KMS-11 (cell line): ENCODE measurements around the gene SYNE3.

ENCODE experiments used
- H2AFZ ChIP-seq: fragments of 200-600 bp; sonication (generic); 2 replicates; pipeline ENCODE4 v1.6.1; 2016; ENCODE audit warnings: antibody characterized with exemption, mixed run types, low read depth
- H3K27ac ChIP-seq: fragments of 200-600 bp; sonication (generic); 2 replicates; pipeline ENCODE4 v1.6.1; 2016; ENCODE audit warnings: mild to moderate bottlenecking, mixed run types
- H3K27me3 ChIP-seq: fragments of 200-600 bp; sonication (generic); 2 replicates; pipeline ENCODE4 v1.6.1; 2017; ENCODE audit warnings: mild to moderate bottlenecking, low read depth, mixed run types, moderate library complexity; ENCODE audit not compliant: insufficient read depth
- H3K36me3 ChIP-seq: fragments of 200-600 bp; sonication (generic); 2 replicates; pipeline ENCODE4 v1.6.1; 2017; ENCODE audit warnings: mild to moderate bottlenecking, mixed run types; ENCODE audit not compliant: insufficient read depth
- H3K4me1 ChIP-seq: fragments of 200-600 bp; sonication (generic); 2 replicates; pipeline ENCODE4 v1.6.1; 2016; ENCODE audit warnings: mild to moderate bottlenecking, low read depth, mixed run types; ENCODE audit not compliant: poor library complexity, severe bottlenecking
- H3K4me2 ChIP-seq: fragments of 200-600 bp; sonication (generic); 2 replicates; pipeline ENCODE4 v1.7.0; 2016; ENCODE audit warnings: mild to moderate bottlenecking, mixed run types
- H3K4me3 ChIP-seq: fragments of 200-600 bp; sonication (generic); IDR thresholded peaks from 2 replicates; pipeline ENCODE4 v1.6.1; 2017; ENCODE audit warnings: low read depth, low read length, mixed read lengths; ENCODE audit not compliant: insufficient read depth
- H3K79me2 ChIP-seq: fragments of 200-600 bp; sonication (generic); 2 replicates; pipeline ENCODE4 v1.6.1; 2016; ENCODE audit warnings: low read depth, mixed run types; ENCODE audit not compliant: insufficient read depth
- H3K9ac ChIP-seq: fragments of 200-600 bp; sonication (generic); 2 replicates; pipeline ENCODE4 v1.6.1; 2016; ENCODE audit warnings: mild to moderate bottlenecking, mixed run types
- H4K20me1 ChIP-seq: fragments of 200-600 bp; sonication (generic); 2 replicates; pipeline ENCODE4 v1.6.1; 2016; ENCODE audit warnings: mild to moderate bottlenecking, mixed run types; ENCODE audit not compliant: insufficient read depth
- CTCF ChIP-seq: fragments of 200-600 bp; sonication (generic); conservative IDR thresholded peaks from 2 replicates; pipeline ENCODE4 v1.6.1; 2017; ENCODE audit warnings: low read depth, mild to moderate bottlenecking, antibody characterized with exemption, low read length, moderate library complexity, mixed read lengths

SYNE3 gene

DNA sequence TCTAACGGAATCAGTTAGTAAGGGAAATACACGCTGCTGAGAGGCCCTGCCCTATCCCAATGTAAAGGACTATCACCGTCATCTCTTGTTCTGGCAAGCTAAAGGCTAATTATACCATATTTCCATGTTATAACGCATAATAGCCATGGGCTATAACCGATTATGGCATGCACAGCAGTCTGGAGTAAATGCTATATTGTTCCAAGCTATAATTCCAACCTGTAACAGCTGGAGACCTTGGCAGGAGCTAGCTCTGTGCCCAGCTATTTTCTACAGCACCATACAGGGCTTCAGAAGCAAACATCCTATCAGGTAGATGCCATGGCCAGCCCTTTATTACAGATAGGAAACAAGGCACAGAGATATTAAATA lies 26.3 kb downstream of the SYNE3 start:
- H3K4me3 ChIP-seq, result no peak overlapping the region
- H3K79me2 ChIP-seq, result peaks cover 21% of the 10 kb centered on the region; the same call in 1 of the 2 replicates
- no peaks in the 10 kb centered on the region for H4K20me1 ChIP-seq
- no peak overlapping the region for H3K9ac ChIP-seq
- TF ChIP-seq CTCF, result no peak
- no peaks in the 10 kb centered on the region for H3K36me3 ChIP-seq
- no peak overlapping the region for H3K4me2 ChIP-seq
- no peak overlapping the region for H2AFZ ChIP-seq
- no peak overlapping the region for H3K27ac ChIP-seq
- no peaks in the 10 kb centered on the region for H3K4me1 ChIP-seq
- no peaks in the 10 kb centered on the region for H3K27me3 ChIP-seq

DNA sequence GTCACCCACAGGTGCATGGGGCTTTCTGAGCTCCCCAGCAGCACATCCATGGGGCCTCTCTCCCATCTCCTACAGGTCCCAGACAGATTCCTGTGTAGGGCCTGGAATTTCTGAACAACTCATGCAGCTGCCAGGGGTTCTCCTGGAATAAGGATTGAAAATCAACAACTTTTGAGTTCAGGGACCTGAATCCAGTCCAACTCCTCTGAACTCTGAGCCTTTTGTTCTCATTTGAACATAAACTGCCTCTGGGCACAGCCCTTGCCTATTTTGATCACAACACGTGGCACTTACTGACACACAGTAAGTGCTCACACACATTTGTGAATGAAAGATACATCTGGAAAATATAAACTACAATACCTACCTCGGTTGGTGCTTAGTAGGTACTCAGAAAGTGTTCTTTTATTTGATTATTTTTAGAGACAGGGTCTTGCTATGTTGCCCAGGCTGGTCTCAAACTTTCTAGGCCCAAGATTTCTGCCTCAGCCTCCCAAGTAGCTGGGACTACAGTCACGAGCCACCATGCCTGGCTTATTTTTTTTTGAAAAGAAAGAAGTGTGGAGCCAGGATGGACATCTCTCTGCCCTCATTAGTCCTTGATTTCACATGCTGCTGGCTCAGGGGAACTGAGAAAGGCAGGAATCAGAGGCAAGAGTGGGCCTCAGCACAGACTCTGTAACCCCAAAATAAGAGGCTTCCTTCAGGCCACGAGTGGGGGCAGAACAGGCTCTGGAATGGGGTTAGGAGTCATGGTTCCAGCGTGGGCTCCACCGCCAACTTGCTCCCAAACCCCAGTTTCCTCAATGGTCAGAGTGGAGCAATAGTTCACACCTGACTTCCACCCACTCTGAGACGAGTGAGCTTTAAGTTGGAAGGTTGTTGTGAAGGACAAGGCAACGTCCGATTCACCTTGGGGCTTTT lies 27.0 kb downstream of the SYNE3 start:
- H3K36me3 ChIP-seq, result no peaks in the 10 kb centered on the region
- no peak overlapping the region for H2AFZ ChIP-seq
- H3K27me3 ChIP-seq, result no peaks in the 10 kb centered on the region
- peaks cover 21% of the 10 kb centered on the region; the same call in 1 of the 2 replicates for H3K79me2 ChIP-seq
- no peak for TF ChIP-seq CTCF
- H3K4me3 ChIP-seq, result no peak overlapping the region
- H3K27ac ChIP-seq, result no peak overlapping the region
- no peak overlapping the region for H3K4me2 ChIP-seq
- H3K9ac ChIP-seq, result no peak overlapping the region
- no peaks in the 10 kb centered on the region for H4K20me1 ChIP-seq
- H3K4me1 ChIP-seq, result no peaks in the 10 kb centered on the region

DNA sequence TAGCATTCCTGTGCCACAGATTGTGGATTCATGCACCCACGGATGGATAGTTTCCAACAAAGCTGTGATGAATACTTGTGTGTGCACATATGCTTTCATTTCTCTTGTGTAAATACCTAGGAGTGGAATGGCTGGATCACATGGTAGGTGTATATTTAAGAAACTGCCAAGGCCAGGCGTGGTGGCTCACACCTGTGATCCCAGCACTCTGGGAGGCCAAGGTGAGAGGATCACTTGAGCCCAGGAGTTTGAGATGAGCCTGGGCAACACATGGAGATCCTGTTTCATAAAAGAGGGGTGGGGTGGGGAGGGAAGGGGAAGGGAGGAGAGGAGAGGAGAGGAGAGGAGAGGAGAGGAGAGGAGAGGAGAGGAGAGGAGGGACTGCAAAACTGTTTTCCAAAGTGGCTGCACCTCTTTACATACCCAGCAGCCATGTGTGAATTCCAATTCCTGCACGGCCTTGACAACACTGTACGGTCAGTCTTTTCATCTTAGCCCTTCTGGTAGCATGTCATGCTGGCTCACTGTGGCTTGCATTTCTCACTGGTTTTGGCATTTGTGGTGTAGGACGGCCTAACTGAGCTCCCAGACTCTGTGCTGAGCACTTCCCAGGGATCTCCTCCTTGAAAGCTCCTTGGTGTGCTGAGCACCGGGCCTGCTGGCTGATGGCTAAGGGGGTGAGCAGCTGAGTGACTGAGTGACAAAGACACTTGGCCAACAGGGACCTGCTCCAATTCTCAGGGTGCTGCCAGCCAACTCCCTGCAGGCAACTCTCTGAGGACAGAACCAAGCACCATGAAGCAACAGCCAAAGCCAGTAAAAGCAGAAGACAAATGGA lies 27.9 kb downstream of the SYNE3 start:
- H3K79me2 ChIP-seq, result peaks cover 21% of the 10 kb centered on the region; the same call in 1 of the 2 replicates
- no peaks in the 10 kb centered on the region for H3K36me3 ChIP-seq
- no peak overlapping the region for H2AFZ ChIP-seq
- no peak for TF ChIP-seq CTCF
- H3K4me1 ChIP-seq, result no peaks in the 10 kb centered on the region
- H3K27ac ChIP-seq, result no peak overlapping the region
- no peak overlapping the region for H3K4me2 ChIP-seq
- H3K27me3 ChIP-seq, result no peaks in the 10 kb centered on the region
- H3K4me3 ChIP-seq, result no peak overlapping the region
- no peaks in the 10 kb centered on the region for H4K20me1 ChIP-seq
- no peak overlapping the region for H3K9ac ChIP-seq

GRCh38 chr14:95487669-95488084 lies 28.8 kb downstream of the SYNE3 start:
- H3K4me3 ChIP-seq, result no peak overlapping the region
- H3K4me1 ChIP-seq, result no peaks in the 10 kb centered on the region
- no peaks in the 10 kb centered on the region for H3K27me3 ChIP-seq
- H3K27ac ChIP-seq, result no peak overlapping the region
- H3K9ac ChIP-seq, result no peak overlapping the region
- H3K79me2 ChIP-seq, result peaks cover 21% of the 10 kb centered on the region; the same call in 1 of the 2 replicates
- H3K36me3 ChIP-seq, result no peaks in the 10 kb centered on the region
- TF ChIP-seq CTCF, result no peak
- H3K4me2 ChIP-seq, result no peak overlapping the region
- H4K20me1 ChIP-seq, result no peaks in the 10 kb centered on the region
- H2AFZ ChIP-seq, result no peak overlapping the region
